PFSK-1 (cell line): ENCODE measurements around the gene ZNF503.

Experiments
- POLR2AphosphoS5 ChIP-seq: IDR thresholded peaks from 2 replicates; pipeline ENCODE4 v1.6.1; 2012; ENCODE audit warnings: low read depth, mild to moderate bottlenecking, control low read depth, low read length, moderate library complexity
- REST ChIP-seq, 2 experiments: IDR thresholded peaks; 2 replicates each; pipeline versions ENCODE4 v1.6.1 to v1.8.0; 2011 to 2012; ENCODE audit warnings: low read depth in 2 of 2, low read length in 2 of 2, control low read depth in 1 of 2, inconsistent platforms in 1 of 2, mild to moderate bottlenecking in 1 of 2, moderate library complexity in 1 of 2; ENCODE audit not compliant: insufficient read depth in 1 of 2
- SIN3A ChIP-seq: IDR thresholded peaks from 2 replicates; pipeline ENCODE4 v1.6.1; 2012; ENCODE audit warnings: mild to moderate bottlenecking, low read length, moderate library complexity, borderline replicate concordance; ENCODE audit not compliant: insufficient read depth

GRCh38 chr10:75439811-75440210 lies 38.2 kb upstream of the ZNF503 start:
- no peak for TF ChIP-seq SIN3A
- TF ChIP-seq POLR2AphosphoS5: no peak
- TF ChIP-seq REST (IDR thresholded peaks at IDR 0.05; ENCODE audit: insufficient read depth in 1 of 2, low read depth in 2 of 2, low read length in 2 of 2): no peak
